ENCODE measurements around the gene PPFIA2. TPM values are rescaled to one million over a fixed set of nuclear protein-coding genes. Genes with fewer than 3 reads are reported as not detected.

Gene PPFIA2
- total RNA-seq, 4 donors from 2014 or later: 1.7 to 3.9 (median 2.0) TPM

DNA sequence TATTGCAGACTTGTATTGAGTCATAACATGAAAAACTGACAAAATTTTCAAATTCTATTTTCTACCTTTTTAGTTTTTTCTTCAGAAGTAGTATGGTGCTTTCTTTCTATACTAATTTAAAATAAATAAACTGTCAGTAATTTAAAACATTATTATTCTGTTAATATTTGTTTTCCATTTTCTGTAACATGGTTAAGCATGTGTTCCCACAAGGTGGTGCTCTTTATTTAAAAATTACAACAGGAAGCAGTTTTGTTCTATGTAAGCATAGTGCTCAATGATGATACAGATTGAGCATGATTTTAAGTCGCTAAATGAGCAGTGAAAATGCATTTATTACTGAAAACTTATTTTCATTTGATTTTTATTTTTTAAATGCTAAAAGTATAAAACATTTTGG, 114.6 kb downstream of the PPFIA2 start:
- no peak for DNase-seq
- WGBS, 2 donors: 2 to 8% methylated on average over 1 of the region's 1 CpG
- intact Hi-C loops (cut with DNase I): loop anchor here (10.0 kb wide), 1 partner anchor 680 kb away; no protein-coding TSS in a partner anchor
- no peaks in the 10 kb centered on the region for H3K36me3 ChIP-seq
- H3K27ac ChIP-seq: no peak overlapping the region
- no peak for TF ChIP-seq POLR2A (IDR thresholded peaks at IDR 0.05)
- TF ChIP-seq, protein P1, sequence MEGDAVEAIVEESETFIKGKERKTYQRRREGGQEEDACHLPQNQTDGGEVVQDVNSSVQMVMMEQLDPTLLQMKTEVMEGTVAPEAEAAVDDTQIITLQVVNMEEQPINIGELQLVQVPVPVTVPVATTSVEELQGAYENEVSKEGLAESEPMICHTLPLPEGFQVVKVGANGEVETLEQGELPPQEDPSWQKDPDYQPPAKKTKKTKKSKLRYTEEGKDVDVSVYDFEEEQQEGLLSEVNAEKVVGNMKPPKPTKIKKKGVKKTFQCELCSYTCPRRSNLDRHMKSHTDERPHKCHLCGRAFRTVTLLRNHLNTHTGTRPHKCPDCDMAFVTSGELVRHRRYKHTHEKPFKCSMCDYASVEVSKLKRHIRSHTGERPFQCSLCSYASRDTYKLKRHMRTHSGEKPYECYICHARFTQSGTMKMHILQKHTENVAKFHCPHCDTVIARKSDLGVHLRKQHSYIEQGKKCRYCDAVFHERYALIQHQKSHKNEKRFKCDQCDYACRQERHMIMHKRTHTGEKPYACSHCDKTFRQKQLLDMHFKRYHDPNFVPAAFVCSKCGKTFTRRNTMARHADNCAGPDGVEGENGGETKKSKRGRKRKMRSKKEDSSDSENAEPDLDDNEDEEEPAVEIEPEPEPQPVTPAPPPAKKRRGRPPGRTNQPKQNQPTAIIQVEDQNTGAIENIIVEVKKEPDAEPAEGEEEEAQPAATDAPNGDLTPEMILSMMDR (IDR thresholded peaks at IDR 0.05): peak in 3 of 6 experiments; percentile 16 to 25 (median 23)
- H3K4me1 ChIP-seq: no peaks in the 10 kb centered on the region
- no peaks in the 10 kb centered on the region for H3K9me3 ChIP-seq
- H3K27me3 ChIP-seq: no peaks in the 10 kb centered on the region
- H3K4me3 ChIP-seq (replicated peaks in 1 of 3): no peak overlapping the region

DNA sequence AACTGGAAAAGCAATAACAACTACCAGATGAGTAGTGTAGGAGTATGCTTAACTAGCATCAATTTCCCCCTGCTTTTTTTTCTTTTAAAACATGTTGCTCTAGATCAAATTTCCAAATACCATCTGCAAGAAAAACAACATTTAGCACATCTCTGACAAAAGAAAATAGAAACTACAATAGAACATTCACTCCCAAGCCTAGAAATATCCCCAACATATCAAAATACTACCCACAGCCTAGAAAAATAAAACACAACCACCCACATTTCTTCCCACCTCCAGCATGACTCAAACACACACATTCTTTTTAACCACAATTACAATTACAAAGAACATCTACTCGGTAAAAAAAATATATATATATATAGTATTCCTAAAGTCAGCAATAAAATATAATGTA, 120.0 kb downstream of the PPFIA2 start:
- WGBS, 2 donors: 66 to 78% methylated on average over 1 of the region's 1 CpG
- Histone ChIP-seq H3K4me1 (no peaks in the 10 kb centered on the region), H3K9me3 (no peaks in the 10 kb centered on the region), H3K27ac (no peak overlapping the region), H3K27me3 (no peaks in the 10 kb centered on the region), H3K4me3 (replicated peaks in 1 of 3) (no peak overlapping the region), H3K36me3 (no peaks in the 10 kb centered on the region)
- no peak for DNase-seq
- intact Hi-C loops (cut with DNase I): no loop called here
- no peak for TF ChIP-seq POLR2A (IDR thresholded peaks at IDR 0.05)
- TF ChIP-seq, protein P1 (IDR thresholded peaks at IDR 0.05): no peak

DNA sequence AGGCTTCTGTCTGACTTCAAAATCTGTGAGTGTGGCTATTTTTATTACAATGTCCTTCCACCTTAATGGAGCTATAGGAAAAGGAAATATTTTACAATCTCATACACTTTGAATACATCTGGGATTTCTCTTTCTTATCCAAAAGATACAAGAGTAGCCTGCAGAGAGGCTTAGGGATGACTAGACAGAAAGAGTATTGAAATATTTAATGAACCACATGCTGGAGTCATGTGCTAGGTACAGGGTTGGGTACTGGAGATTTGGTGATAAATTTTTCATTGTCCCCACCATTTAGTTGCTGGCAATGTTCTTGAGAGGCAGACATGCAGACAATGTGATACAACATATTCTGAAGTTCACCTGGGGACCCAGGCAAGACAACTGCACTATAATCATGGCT, 126.0 kb downstream of the PPFIA2 start:
- no peaks in the 10 kb centered on the region for H3K9me3 ChIP-seq
- no peak for DNase-seq
- no peak for TF ChIP-seq POLR2A (IDR thresholded peaks at IDR 0.05)
- TF ChIP-seq, protein P1 (IDR thresholded peaks at IDR 0.05): no peak
- H3K27ac ChIP-seq: no peak overlapping the region
- intact Hi-C loops (cut with DNase I): no loop called here
- no peak overlapping the region for H3K4me3 ChIP-seq (replicated peaks in 1 of 3)
- H3K4me1 ChIP-seq: no peaks in the 10 kb centered on the region
- H3K36me3 ChIP-seq: no peaks in the 10 kb centered on the region
- H3K27me3 ChIP-seq: no peaks in the 10 kb centered on the region

DNA sequence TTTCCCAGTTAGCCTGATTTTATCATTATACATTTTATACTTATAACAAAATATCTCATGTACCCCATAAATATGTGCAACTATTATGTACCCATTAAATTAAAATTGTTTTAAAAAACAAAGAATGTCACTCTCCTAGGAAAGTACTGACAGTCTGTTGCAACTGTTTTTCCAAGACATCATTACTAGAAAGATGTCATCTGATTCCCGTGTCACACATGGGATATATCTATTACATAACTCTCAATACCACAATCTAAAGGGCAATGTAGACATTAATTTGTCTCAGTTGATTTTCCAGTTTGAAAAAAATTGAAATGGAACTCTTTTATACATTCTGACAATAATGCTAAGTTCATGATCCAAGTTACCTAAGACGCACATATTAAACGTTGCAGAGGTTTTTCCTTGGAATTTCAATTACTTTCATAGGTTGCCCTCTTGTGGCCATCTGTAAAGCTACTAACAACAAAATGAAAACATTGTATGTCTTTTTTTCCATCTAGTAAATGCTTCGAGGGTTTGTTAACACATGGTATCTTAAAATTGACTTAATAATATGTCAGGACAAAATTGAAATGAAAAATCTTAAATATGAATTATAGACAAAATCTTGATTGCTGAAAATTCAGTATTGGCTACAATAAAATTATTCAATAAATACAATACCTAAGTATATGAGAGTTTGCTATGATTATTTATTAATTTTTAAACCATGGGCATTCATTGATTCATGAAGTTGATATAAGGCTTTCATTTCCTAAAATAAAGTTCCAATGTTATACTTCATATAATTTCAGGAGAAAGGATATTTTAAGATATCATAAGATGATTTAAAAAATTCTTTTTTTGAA, 131.6 kb downstream of the PPFIA2 start:
- Histone ChIP-seq H3K9me3 (no peaks in the 10 kb centered on the region), H3K4me1 (no peaks in the 10 kb centered on the region), H3K27me3 (no peaks in the 10 kb centered on the region), H3K36me3 (no peaks in the 10 kb centered on the region), H3K27ac (no peak overlapping the region), H3K4me3 (replicated peaks in 1 of 3) (no peak overlapping the region)
- TF ChIP-seq, protein P1 (IDR thresholded peaks at IDR 0.05): peak in 5 of 6 experiments; percentile 26 to 67 (median 60)
- no peak for TF ChIP-seq POLR2A (IDR thresholded peaks at IDR 0.05)
- intact Hi-C loops (cut with DNase I): no loop called here
- DNase-seq: no peak
- 18 to 23% methylated on average over 4 of the region's 4 CpGs for WGBS, 2 donors

DNA sequence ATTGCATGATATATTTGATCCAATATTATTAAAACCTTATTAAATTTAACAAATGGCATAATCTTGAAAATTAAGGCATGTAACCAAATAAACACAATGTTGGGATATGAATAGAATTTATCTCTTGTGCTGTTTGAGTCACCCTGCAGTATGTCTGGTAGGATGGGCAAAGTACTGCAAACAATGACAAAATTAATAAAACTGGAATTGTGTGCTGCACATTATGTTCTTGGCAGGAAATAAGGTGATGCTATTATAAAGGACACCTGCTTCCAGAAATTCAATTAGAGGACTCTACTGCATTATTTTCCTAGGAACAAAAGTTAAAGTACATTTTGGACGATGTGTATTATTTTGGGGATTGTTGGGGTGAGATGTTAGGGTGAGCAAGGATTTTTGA, 132.7 kb downstream of the PPFIA2 start:
- Histone ChIP-seq H3K4me3 (replicated peaks in 1 of 3) (no peak overlapping the region), H3K9me3 (no peaks in the 10 kb centered on the region), H3K27me3 (no peaks in the 10 kb centered on the region), H3K27ac (no peak overlapping the region), H3K36me3 (no peaks in the 10 kb centered on the region), H3K4me1 (no peaks in the 10 kb centered on the region)
- TF ChIP-seq, protein P1 (IDR thresholded peaks at IDR 0.05): no peak
- no peak for TF ChIP-seq POLR2A (IDR thresholded peaks at IDR 0.05)
- 55 to 62% methylated on average over 1 of the region's 1 CpG for WGBS, 2 donors
- no peak for DNase-seq
- intact Hi-C loops (cut with DNase I): no loop called here
